ENCODE data around the gene TADA2A. TPM values are rescaled to one million over a fixed set of nuclear protein-coding genes. Genes with fewer than 3 reads are reported as not detected.

Gene TADA2A
- total RNA-seq, 1 experiment from 2014 or later: 24.6 TPM

- TF ChIP-seq CTCF (IDR thresholded peaks at IDR 0.05 in 2 of 3, conservative IDR thresholded peaks at IDR 0.05 in 1 of 3; ENCODE audit: borderline replicate concordance in 1 of 3, insufficient read depth in 1 of 3, low read depth in 2 of 3, low read length in 2 of 3): no peak
- no peak for TF ChIP-seq JUND (IDR thresholded peaks at IDR 0.05)
- no peak for TF ChIP-seq SIN3A (IDR thresholded peaks at IDR 0.05; ENCODE audit: low read depth)
- TF ChIP-seq CBX3 (IDR thresholded peaks at IDR 0.05; ENCODE audit: low read depth): no peak
- no peak for TF ChIP-seq ATF3 (IDR thresholded peaks at IDR 0.05)
These were observed 22.8 kb downstream of the TADA2A start (continued) for GRCh38 chr17:37429453-37429852.

- no peak overlapping the region for H3K4me3 ChIP-seq (replicated peaks in 1 of 2; ENCODE audit: low read depth in 1 of 2, low read length in 2 of 2)
- ATAC-seq (no peak), DNase-seq (ENCODE audit: low read depth, low spot score) (no peak)
- ChIA-PET POLR2A (no interaction called here), CTCF (interaction anchor here (0.8 to 1.2 kb wide), 2 partner anchors 8 to 10 kb away, joined by 3 read pairs; no protein-coding TSS in a partner anchor), RAD21 (ENCODE audit: low non-redundant PET in 1 of 2, low total read pairs in 2 of 2, uncharacterized antibody in 2 of 2, unreplicated experiment in 2 of 2) (no interaction called here)
- no peaks in the 10 kb centered on the region for H4K20me1 ChIP-seq (ENCODE audit: insufficient read depth)
- no peak for TF ChIP-seq EZH2 (IDR thresholded peaks at IDR 0.05)
- TF ChIP-seq SIN3A (IDR thresholded peaks at IDR 0.05; ENCODE audit: low read depth): no peak
- no peak for TF ChIP-seq ZBTB33 (IDR thresholded peaks at IDR 0.05; ENCODE audit: extremely low read depth, insufficient replicate concordance, low read length)
- TF ChIP-seq SRF (IDR thresholded peaks at IDR 0.05; ENCODE audit: low read depth): no peak
- TF ChIP-seq YY1 (IDR thresholded peaks at IDR 0.05; ENCODE audit: extremely low read depth, insufficient replicate concordance, low read depth, low read length): no peak
- TF ChIP-seq RAD21 (IDR thresholded peaks at IDR 0.05; ENCODE audit: low read depth): no peak
- intact Hi-C loops (cut with micrococcal nuclease): loop anchor here (2.0 kb wide), 1 partner anchor 13 kb away; no protein-coding TSS in a partner anchor
- BruUV-seq (replicated peaks): no TSS peak
- H3K9me3 ChIP-seq (ENCODE audit: control insufficient read depth in 1 of 2, insufficient read depth in 1 of 2, low read depth in 1 of 2, low read length in 2 of 2): no peaks in the 10 kb centered on the region
- H2AFZ ChIP-seq (ENCODE audit: low read depth, low read length, poor library complexity, severe bottlenecking): no peak overlapping the region
- H3K36me3 ChIP-seq (ENCODE audit: control insufficient read depth in 1 of 2, insufficient read depth in 2 of 2, low read length in 2 of 2): peaks cover 25 to 26% of the 10 kb centered on the region in 2 experiments; a peak in 3 of 4 replicates
- peaks cover 23% of the 10 kb centered on the region for H3K79me2 ChIP-seq (ENCODE audit: insufficient read depth, low read length)
- H3K4me1 ChIP-seq (ENCODE audit: control insufficient read depth in 1 of 2, insufficient read depth in 2 of 2, low read length in 2 of 2): no peaks in the 10 kb centered on the region
- H3K27me3 ChIP-seq (ENCODE audit: insufficient read depth, low read length): no peaks in the 10 kb centered on the region
- H3K9ac ChIP-seq (ENCODE audit: low read length): no peak overlapping the region
- no peak overlapping the region for H3K4me2 ChIP-seq (ENCODE audit: low read length)
- no peak overlapping the region for H3K27ac ChIP-seq (ENCODE audit: low read depth, low read length)
- H3K9me2 ChIP-seq (ENCODE audit: insufficient read depth): no peaks in the 10 kb centered on the region
These were observed 23.5 kb downstream of the TADA2A start for GRCh38 chr17:37430051-37430627.
